ENCODE measurements around the gene NXN.
"Not testable (repeated sequence)": the region's sequence is repeated elsewhere in the genome, so short reads cannot be mapped to it uniquely, and the experiment has no call there.

Gene NXN

DNA sequence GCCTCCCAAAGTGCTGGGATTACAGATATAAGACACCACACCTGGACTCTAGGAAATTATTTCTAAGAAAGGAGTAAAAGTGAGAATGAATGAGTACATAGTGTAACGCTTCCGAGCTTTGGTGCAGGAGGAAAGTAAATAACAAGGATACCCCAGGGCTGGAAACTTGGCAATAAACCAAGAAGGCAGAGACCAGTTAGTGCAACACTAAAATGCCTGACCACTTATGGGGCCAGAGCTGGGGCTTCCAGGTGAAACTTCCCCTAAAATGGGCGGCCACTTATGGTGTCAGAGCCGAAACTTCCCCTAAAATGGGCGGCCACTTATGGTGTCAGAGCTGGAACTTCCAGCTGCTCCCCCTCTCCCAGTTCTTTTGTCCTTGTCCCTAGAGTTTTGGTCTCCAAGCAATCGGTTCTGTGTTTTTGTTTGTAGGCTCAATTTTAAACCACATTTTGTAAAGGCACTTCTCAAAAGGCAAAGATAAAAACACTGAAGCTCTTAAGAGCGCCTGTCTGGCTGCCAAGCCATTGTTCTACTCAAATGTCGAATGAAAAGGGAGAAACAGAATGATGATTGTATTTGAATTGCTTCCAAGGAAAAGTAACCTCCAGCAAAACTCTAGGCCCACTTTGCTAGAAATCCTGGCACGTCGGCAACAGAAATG, 63.9 kb downstream of the NXN start:
- DNase-seq = peak; percentile 95

DNA sequence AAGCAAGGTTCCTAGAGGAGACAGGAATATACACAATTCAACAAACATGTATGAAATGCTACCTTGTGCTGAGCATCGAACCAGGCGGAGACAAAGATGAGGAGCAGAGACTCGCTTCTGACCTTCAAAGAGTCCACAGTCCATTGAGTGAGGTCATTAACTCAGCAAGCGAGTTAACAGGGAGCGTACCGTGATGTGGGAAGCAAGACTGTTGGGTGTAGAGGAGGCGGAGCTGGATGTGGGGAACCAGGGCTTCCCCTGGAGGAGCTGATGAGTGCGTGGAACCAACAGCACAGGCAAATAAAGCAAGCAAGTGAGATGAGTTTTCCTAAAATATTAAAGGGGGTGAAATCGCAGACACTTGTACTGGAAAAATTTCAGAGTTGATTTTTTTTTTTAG, 65.0 kb downstream of the NXN start:
- DNase-seq = no peak

DNA sequence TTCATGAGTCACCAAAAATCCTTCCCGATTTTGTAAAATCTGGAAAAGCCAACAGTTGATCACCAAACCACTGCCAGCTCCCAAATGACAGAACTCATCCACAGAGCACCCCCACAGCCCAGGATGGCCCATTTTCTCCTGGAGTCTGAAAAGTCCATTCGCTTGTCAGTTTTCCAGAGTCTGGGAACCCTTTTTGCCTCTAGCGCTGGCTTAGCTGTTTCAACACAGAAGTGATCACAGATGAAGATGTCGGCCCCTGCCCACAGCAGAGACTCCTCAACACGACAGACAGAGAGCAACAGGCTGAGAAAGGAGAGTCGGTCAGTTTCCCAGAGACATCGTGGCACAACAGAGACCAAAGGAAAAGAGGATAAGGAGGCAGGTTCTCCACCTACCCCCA, 66.4 kb downstream of the NXN start:
- DNase-seq = no peak

DNA sequence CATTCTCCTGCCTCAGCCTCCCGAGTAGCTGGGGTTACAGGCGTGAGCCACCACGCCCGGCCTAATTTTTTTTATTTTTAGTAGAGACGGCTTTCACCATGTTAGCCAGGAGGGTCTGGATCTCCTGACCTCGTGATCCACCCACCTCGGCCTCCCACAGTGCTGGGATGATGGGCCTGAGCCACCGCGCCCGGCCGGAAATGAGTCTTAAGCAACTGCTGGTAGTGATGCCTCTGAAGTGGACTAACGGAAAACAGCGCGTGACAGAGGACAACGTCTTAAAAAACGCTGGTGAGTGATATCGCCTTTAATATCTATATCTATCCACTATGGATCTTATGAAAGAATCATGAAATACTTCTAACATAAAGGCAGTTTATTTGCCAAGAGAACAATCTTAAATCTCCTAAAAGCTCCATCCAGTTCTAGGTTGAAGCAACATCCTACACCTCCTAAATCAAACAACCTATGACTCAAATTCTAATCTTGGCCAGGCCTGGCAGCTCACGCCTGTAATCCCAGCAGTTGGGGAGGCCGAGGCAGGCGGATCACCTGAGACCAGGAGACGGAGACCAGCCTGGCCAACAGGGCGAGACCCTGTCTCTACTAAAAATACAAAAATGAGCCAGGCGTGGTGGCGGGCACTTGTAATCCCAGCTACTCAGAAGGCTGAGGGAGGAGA, 69.8 kb downstream of the NXN start:
- no peak for DNase-seq

DNA sequence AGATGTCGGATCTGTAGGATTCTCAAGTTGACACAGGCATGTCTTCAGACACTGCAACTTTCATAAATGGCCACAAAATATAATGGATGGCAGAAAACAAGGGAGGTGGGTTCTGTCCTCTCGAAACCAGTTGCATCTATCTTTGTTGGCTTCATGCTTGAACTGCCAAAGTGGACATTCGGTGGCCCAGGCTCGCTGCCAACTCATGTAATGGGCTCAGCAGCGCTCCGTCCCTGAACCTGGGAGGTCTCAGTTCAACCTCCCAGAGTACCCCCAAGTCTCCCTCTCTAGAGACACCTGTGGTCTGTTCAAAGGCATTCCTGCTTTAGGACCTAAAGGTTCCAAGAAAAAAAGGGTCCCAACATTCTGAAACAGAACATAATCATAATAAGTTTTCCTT, 71.9 kb downstream of the NXN start:
- DNase-seq = no peak

DNA sequence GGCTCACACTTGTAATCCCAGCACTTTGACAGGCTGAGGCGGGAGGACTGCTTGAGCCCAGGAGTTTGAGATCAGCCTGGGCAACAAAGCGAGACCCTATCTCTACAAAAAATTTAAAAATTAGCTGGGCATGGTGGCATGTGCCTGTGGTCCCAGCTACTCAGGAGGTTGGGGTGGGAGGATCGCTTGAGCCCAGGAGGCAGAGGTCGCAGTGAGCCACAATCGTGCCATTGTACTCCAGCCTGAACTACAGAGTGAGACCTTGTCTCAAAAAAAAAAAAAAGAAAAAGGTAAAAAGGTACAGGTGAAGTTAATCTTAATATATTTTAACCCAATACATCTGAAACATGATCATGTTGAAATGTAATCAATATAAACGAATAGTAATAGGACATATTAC, 73.9 kb downstream of the NXN start:
- DNase-seq = not testable (repeated sequence)

DNA sequence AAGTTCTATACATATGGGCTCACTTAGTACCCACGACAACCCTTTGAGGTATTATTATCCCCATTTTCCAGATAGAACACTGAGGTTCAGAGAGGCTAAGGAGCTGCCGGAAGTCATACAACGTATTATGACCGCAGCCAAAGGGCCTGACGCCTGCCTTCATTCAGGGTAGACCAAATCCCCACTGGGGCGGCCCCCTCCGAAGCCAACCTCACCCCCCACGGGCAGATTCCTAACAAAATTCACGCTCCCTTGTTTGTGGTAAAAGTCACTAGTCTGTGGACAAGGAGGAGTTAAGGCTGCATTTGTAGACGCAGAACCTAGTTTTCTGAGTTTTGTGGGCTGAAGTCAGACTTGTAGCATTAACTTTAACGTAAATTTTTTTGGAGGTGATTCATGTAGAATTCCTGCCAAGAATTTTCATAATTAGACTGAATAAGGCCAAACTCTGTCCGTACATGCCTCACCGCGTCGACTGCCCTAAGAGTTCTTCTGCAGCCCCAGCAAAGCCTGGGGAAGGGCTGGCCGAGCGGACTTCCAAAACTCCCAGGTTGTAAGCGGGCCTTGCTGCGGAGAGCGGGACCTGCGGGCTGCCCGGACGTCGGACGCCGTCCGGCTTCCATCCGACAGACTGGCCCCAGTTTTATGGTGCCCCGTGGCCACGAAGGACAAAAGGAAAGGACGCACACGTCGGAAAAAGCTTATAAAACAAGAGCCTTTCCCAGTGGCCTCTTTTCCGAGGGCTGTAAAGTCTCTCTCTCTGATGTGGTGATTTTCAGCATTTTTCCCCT, 75.7 kb downstream of the NXN start:
- DNase-seq = no peak

DNA sequence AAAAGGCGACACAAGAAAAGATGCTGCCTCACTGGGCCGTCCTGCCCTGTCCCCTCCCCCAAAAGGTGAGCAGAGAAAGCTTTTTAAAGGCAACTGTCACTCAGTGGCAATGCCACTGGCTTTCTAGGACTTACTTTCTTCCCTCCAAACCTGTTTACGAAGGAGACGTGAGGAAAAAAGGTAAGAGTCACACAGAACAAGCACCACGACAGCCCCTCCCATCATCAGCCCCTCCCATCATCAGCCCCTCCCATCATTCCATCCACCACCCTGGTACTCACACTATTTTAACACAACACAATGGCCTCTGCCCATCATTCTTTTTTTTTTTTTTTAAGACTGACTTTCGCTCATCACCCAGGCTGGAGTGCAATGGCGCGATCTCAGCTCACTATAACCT, 77.1 kb downstream of the NXN start:
- DNase-seq = no peak

DNA sequence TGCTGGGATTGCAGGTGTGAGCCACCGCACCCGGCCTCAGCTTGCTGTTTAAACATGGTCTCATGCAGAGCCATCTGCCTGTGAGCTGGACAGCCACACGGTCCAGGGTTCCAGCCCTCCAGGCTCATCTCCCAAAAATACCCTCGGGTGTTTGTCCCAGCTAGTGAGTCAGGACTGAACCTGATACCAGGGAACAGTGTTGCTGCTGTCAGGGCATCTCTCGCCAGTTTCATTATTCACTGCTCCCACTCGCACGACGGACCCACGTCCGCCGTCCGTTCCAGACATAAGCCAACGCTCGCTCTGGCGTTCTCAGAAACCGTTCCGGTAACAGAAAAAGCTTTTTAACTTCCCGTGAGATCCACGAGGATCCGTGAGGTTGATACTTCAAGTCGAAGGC, 77.6 kb downstream of the NXN start:
- no peak for DNase-seq

DNA sequence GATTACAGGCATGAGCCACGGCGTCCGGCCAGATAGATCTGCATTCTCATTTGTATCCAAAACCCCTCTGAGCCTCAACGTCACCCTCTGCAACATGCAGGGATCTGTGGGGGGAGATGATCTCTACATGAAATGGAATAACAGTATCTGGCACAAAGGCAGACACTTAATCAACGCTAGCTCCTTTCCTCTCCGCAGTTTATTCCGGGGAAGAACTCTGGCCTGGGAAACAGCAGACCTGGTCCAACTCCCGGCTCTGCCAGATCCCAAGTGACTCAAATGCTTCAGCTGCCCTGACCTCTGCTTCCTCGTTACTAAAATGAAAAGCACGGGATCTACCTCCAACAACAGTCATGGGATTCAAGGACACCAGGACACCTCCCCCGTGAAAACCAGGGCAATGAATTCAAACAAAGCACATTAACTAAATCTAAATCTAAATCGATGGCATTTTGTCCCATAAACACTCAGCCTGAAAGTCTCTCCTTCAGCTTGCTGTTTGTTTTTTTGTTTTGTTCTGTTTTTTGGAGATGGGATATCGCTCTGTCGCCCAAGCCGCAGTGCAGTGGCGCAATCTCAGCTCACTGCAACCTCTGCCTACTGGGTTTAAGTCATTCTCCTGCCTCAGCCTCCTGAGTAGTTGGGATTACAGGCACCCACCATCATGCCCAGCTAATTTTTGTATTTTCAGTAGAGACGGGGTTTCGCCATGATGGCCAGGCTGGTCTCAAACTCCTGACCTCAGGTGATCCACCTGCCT, 78.2 kb downstream of the NXN start:
- no peak for DNase-seq

DNA sequence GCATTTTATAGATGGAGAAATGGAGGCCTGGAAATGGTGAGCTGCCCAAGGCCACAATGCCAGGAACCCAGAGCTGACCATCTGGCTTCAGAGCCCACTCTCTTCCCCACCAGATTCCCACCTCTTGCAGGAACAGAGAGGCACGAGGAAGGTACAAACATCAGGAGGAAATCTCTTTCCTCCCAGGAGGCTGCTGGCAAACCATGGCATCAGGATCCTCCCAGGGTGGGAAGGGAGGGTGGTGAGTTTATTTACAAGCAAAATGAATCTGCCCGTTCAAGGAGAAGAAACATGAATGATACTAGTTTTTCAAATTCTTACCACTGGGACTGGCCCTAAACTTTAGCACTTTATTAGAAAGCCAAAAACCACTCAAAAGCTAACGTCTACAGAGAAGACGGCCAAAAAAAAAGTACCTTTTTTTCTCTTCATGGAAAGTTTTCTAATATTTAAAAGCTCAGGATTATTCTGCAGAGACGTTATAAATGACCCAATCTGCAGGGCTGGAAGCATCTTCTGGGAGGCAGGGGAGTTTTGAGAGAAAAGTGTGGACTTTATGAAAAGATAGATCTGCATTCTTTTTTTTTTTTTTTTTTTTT, 79.1 kb downstream of the NXN start:
- no peak for DNase-seq

DNA sequence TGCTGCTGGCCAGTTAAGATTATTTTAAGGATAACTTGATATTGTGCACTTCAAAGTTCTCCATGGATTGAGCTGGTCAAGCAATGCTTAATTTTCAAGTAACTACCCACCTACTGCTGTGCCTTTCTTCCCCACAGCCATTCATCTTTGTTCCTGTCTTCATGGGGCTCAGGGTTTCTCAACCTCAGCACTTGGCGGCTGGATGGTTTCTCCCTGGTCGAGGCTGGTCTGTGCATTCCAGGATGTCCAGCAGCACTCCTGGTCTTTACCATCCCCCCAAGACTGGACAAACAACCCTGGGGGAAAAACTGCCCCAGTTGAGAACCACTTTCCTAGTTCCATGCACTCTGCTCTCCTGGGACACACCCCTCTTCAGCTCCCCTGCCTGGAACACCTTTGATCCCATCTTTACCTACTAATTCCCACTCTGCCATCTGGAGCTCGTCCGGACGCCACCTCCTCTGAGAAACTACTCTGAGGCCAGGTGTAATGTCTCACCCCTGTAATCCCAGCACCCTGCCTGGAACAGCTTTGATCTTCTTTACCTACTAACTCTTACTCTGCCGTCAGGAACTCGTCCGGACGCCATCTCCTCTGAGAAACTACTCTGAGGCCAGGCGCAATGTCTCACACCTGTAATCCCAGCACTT, 81.5 kb downstream of the NXN start:
- no peak for DNase-seq

DNA sequence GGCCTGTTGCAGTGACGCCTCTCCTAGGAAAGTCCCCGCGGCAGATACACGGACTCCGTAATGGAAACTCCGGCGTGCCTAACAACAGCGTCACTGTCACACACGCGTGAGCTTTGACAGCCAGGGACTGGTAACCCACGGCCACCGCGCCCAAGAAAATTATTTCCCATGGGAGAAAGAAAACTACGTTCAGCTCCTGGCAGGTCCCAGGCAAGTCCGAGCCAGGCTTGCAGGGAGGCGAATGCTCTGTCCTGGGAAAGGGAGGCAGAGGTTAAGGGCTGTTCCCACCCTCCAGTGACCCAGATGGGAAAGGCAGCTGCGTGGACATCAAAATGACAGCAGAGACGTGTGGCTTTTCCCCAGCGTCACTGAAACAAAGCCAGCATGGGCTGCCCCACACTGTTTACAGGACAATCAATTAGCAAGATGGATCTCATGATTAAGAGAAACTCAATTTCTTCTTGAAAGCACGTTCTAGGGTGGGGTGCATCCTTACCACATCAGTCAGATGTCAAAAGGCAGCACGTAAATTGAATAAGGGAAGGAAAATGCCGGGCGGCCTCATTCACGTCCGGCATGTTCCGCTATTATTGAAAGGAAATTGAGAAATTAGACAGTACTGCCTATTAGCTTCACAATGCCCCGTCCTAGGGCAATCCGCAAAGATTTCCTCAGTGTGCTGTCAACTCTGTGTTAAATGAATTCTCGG, 82.5 kb downstream of the NXN start:
- no peak for DNase-seq

DNA sequence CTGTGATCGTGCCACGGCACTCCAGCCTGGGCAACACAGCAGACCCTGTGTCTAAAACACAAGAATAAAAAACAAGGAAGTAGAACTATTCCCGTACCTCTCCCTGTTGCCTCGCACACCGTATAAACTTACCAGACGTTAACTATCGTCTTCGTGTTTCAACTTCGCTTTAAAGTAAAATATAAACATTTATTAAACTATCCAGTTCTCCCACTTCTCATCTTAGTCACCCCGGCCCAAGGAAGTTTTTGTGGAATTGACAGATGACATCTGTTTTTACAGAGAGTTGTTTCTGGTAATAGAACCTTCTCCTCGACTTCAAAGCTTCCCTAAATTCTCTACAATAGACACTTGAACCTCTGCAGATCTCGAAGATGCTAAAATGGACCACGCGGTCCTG, 83.1 kb downstream of the NXN start:
- DNase-seq = no peak

DNA sequence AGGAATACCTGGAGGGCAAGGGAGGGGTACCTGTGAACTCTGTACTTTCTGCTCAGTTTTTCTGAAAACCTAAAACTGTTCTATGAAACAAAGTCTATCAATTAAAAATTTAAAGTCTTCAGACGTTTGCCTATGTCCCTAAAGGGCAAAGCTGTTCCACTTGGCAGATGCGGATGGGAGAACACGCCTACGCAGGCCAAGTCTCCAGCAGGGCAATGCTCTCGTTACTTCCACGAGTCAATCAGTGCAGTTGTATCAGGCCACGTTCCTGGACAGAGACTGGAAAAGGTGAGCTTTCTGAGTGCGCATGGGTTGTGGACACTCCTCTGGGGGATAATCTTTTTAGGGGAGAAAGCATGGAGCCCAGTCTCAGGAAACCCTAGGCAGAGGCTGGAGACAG, 86.6 kb downstream of the NXN start:
- no peak for DNase-seq

DNA sequence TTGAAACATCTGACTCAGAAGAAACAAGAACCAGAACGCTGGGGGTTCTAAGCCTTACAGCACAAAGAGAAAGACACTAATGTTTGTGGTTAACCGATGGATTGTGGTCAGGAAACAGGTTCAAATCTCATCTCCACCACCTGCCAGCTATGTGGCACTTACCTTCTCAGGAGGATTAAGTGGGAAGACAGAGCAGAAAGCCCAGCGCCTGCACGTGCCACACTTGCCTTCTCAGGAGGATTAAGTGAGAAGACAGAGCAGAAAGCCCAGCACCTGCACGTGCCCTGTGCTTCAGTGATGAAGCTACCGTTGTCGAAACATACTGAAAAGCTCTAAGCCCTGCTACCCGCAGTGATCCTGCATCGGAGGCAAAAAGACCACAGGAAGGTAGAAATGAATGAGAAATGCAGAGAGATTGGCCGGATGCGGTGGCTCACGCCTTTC, 90.6 kb downstream of the NXN start:
- no peak for DNase-seq

DNA sequence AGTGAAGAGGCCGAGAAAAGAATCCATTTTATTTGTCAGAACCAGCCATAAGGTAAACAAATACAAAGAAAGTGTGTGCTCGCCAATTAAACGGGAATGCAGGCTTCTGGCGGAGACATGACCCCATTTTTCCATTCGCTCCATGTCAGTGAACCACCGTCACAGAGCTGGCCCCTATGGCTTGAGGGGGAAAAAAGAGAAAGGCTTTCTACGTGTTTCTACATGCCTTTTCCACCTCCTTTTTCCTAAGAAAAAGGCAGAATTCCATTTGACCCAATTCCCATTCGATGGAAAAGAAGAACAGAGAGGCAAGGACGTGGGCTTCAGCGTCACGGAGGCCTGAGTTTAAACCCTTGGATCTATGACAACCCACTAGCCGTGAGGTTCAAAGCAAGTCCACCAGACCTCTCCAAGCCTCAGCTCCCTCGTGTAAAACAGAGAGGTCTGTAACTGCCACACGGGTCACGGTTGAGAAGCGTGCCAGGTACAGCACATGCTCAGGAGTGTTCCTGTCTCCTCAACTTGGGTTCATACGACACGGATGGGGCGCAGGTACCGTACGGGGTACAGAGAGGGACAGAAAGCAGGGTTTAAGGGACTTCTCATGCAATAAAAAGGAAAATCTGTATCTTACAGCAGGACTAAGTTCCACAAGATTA, 91.9 kb downstream of the NXN start:
- no peak for DNase-seq

DNA sequence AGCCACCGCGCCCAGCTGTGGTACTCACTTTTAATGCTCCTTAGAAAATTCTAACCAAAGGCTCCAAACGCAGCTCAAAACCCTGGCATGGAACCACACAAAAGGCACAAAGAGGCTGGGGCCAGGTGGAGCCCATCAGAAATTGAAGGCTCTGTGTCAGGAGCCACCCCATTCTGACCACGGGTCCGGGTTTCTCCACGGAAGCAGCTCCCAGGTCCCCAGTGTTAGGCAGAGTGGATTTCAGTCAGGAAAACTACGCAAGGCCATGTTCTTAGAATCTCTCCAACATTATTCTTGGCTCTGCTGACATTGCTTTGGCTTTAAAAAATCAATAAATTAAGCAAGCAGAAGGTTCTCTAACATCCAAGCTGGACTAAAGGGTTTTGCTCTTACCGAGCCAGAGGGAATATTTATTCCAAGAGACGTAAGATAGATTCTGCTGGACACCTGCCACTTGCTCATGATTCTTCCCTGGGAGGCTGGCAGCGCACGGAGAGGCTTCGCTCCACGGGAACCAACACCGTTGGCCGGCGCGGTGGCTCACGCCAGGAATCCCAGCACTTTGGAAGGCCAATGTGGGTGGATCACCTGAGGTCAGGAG, 93.5 kb downstream of the NXN start:
- no peak for DNase-seq

DNA sequence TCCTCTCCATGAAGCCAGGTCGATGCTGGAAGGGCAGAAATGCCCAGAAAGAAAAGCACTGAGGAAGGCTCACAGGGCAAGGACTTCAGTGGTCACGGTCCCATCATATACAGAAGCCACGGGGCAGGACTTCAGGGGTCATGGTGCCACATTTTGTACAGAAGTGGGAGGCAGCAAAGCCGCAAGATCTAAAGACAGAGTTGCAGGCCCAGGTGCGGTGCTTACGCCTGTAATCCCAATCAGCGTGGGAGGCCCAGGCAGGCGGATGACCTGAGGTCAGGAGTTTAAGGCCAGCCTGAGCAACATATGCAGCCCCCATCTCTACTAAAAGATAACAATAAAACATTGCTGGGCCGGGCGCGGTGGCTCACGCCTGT, 96.0 kb downstream of the NXN start:
- DNase-seq = no peak

DNA sequence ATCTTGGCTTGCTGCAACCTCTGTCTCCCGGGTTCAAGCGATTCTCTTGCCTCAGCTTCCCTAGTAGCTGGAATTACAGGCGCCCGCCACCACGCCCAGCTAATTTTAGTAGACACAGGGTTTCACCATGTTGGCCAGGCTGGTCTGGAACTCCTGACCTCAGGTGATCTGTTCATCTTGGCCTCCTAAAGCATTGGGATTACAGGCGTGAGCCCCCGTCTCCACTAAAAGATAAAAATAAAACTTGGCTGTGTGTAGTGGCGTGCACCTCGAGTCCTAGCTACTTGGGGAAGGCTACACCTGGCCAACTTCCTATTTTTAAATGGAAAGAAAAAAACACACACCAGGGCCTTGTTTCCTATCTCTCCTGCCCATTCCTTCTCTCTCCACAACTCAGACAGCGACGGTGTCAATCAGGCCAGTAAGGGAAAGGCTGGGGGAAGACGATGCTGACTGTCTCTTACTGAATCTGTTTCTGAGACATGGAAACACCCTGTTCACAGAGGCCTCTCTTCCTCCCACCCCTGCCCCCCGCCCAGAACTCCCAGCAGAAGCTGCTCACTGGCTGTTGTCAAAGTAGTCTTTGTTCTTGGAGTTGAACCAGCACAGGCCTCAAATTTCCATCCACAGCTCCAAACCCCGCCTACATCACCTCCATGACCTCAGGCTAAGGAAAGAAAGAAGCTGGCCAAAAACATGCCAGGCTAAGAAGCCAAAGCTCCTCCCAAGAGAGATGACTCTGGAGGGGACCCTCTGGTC, 96.6 kb downstream of the NXN start:
- no peak for DNase-seq
